ENCODE measurements around the gene SLC36A2.

Gene SLC36A2

DNA sequence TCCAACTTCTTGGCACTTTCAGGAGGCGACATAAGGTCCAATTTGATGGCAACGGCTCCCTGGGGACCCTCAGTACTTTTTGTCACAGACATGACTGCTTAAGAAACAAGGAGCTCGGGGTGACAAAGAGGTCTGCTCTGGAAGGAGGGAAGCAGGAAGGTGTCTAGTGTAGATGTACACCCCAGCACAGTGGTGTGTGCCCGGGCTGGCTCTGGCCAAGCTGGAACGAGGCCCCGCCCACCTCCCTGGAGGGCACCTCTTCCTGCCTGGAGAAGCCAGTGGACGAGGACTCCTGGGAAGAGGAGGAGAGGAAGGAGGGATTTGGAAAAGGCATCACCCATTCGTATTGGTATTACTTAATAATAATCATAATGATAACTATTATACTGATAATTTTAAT is at the start of gene SLC36A2:
Gene SLC36A2, minus strand, starts transcription at position 191 of the 400 bp plus-strand sequence. Its CDS starts 99 bp downstream, at position 92.
- no peak within 1 kb of the TSS for H3K4me3 ChIP-seq (ENCODE audit: low read depth, low read length)
- H3K27ac ChIP-seq: no peak within 1 kb of the TSS
- TF ChIP-seq, protein P1, sequence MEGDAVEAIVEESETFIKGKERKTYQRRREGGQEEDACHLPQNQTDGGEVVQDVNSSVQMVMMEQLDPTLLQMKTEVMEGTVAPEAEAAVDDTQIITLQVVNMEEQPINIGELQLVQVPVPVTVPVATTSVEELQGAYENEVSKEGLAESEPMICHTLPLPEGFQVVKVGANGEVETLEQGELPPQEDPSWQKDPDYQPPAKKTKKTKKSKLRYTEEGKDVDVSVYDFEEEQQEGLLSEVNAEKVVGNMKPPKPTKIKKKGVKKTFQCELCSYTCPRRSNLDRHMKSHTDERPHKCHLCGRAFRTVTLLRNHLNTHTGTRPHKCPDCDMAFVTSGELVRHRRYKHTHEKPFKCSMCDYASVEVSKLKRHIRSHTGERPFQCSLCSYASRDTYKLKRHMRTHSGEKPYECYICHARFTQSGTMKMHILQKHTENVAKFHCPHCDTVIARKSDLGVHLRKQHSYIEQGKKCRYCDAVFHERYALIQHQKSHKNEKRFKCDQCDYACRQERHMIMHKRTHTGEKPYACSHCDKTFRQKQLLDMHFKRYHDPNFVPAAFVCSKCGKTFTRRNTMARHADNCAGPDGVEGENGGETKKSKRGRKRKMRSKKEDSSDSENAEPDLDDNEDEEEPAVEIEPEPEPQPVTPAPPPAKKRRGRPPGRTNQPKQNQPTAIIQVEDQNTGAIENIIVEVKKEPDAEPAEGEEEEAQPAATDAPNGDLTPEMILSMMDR (IDR thresholded peaks at IDR 0.05; ENCODE audit: low read depth, low read length): no peak
- no peaks in the 10 kb centered on the region for H3K36me3 ChIP-seq
- no peaks in the 10 kb centered on the region for H3K9me3 ChIP-seq (ENCODE audit: severe bottlenecking)
- peaks cover 7% of the 10 kb centered on the region for H3K27me3 ChIP-seq (ENCODE audit: insufficient read depth, low read depth, severe bottlenecking)
- no peak for DNase-seq

DNA sequence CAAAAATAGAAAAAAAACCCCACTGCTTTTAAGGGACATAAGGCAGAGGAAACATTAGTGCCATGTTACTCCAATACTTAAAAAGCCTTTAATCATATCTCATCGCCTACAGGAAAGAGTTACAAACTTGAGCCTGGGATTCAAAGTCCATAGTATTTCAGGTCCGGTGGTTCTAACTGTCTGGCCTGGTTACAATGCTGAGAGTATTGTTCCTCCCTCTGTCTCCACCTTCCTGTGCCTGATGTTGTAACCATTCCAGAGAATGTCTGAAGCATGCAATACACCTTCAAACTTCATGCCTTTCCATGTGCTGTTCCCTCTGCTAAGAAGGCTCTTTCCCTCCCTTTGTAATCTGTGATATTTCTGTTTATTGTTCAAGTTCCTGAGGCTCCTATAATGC is 41.6 kb upstream of the SLC36A2 start:
- Histone ChIP-seq H3K36me3 (no peaks in the 10 kb centered on the region), H3K9me3 (ENCODE audit: severe bottlenecking) (no peaks in the 10 kb centered on the region), H3K27ac (no peak overlapping the region), H3K27me3 (ENCODE audit: insufficient read depth, low read depth, severe bottlenecking) (no peaks in the 10 kb centered on the region), H3K4me3 (ENCODE audit: low read depth, low read length) (no peak overlapping the region)
- TF ChIP-seq, protein P1 (IDR thresholded peaks at IDR 0.05; ENCODE audit: low read depth, low read length): no peak
- no peak for DNase-seq

DNA sequence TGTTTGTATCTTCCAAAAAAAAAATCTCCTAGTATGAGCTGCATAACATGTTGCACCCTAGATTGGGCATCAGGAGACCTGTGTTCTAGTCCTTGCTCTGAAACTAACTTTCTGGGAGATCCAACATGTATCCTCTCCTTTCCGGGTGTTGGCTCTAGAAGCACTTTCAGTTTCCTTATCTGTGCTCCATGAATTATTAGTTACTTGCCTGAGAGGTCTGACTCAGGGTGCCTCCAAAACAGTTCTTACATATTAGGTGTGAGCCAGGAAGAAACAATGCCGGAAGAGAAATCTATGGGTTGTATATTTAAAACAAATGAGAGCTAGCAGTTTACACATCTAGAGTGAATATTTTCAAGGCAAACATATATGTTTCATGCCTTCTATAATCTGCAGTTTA is 36.7 kb upstream of the SLC36A2 start:
- H3K4me3 ChIP-seq (ENCODE audit: low read depth, low read length): no peak overlapping the region
- DNase-seq: no peak
- H3K27ac ChIP-seq: no peak overlapping the region
- no peaks in the 10 kb centered on the region for H3K27me3 ChIP-seq (ENCODE audit: insufficient read depth, low read depth, severe bottlenecking)
- H3K36me3 ChIP-seq: no peaks in the 10 kb centered on the region
- TF ChIP-seq, protein P1 (IDR thresholded peaks at IDR 0.05; ENCODE audit: low read depth, low read length): no peak
- H3K9me3 ChIP-seq (ENCODE audit: severe bottlenecking): no peaks in the 10 kb centered on the region

DNA sequence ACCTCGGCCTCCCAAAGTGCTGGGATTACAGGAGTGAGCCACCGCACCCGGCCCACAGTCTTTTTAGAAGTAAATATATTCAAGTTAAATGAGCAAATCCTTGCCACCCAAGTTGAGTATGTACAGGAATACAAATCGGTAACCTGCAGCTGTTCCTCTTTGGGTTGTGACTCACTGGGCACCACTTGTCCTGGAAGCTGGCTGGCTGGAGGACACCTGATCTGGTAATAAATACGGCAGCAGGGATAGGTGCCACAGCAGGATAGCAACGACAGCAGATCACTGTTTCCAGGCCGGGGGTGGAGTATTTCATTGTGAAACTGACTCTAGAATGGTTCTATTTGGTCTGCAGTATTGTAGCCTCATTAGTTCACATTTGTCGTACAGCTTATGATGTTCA is 35.7 kb upstream of the SLC36A2 start:
- Histone ChIP-seq H3K27ac (no peak overlapping the region), H3K27me3 (ENCODE audit: insufficient read depth, low read depth, severe bottlenecking) (no peaks in the 10 kb centered on the region), H3K9me3 (ENCODE audit: severe bottlenecking) (no peaks in the 10 kb centered on the region), H3K4me3 (ENCODE audit: low read depth, low read length) (no peak overlapping the region), H3K36me3 (no peaks in the 10 kb centered on the region)
- no peak for DNase-seq
- TF ChIP-seq, protein P1 (IDR thresholded peaks at IDR 0.05; ENCODE audit: low read depth, low read length): no peak

DNA sequence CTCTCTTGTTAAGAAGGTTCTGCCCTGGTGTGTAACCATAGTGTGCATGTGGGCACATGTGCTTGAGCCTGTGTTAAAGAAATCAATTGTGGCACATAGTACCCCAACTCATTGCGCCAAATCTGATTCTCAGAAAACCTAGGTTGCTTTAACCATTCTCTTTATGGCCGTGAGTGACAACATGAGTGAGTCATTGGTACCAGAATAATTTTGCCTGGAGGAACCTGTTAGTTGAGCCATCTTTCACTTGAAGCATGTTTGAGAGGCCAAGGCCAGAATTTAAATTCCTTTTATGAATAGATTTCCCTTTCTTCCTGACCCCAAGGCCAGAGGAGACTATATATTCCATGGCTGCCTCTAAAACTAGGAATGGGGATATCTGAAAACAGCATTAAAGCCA is 35.2 kb upstream of the SLC36A2 start:
- no peak for DNase-seq
- no peak overlapping the region for H3K27ac ChIP-seq
- H3K27me3 ChIP-seq (ENCODE audit: insufficient read depth, low read depth, severe bottlenecking): no peaks in the 10 kb centered on the region
- no peak overlapping the region for H3K4me3 ChIP-seq (ENCODE audit: low read depth, low read length)
- no peaks in the 10 kb centered on the region for H3K9me3 ChIP-seq (ENCODE audit: severe bottlenecking)
- H3K36me3 ChIP-seq: no peaks in the 10 kb centered on the region
- TF ChIP-seq, protein P1 (IDR thresholded peaks at IDR 0.05; ENCODE audit: low read depth, low read length): no peak

DNA sequence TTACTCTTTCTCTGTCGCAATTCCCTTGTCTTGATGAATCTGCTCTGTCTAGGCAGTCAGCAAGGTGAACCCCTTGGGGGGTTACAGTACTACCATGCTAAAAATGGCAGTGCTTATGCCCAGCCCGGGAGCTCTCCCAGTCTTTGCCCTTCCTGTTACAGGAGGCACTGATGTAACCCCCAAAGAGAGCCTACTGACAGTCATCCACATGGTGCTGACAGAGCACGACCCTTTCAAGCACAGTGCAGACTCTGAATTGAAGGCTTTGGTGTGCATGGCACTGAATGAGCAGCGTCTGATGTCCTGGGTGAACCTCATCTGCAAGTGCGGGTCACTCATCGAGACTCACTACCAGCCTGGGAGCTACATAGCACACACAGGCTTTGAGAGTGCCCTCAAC is 34.5 kb upstream of the SLC36A2 start:
- no peaks in the 10 kb centered on the region for H3K9me3 ChIP-seq (ENCODE audit: severe bottlenecking)
- no peak overlapping the region for H3K4me3 ChIP-seq (ENCODE audit: low read depth, low read length)
- TF ChIP-seq, protein P1 (IDR thresholded peaks at IDR 0.05; ENCODE audit: low read depth, low read length): no peak
- no peaks in the 10 kb centered on the region for H3K27me3 ChIP-seq (ENCODE audit: insufficient read depth, low read depth, severe bottlenecking)
- H3K36me3 ChIP-seq: no peaks in the 10 kb centered on the region
- DNase-seq: no peak
- no peak overlapping the region for H3K27ac ChIP-seq

Data from WERI-Rb-1 (cell line).